Uterus (tissue), 2 donors: Measurements from ENCODE around the gene PEX3.

Source experiments
- POLR2A ChIP-seq, 2 donors: fragments of 450-650 bp; IDR thresholded peaks; one replicate each; pipeline ENCODE4 v1.6.1; 2016; ENCODE audit warnings: antibody characterized with exemption in 2 of 2, mild to moderate bottlenecking in 1 of 2, moderate library complexity in 1 of 2
- TF ChIP-seq, protein P1 (sequence below), 4 experiments: fragments of 200-600 bp in 2 of 4; fragments of 450-650 bp in 2 of 4; sonication (generic) in 2 of 4; IDR thresholded peaks; one replicate each; pipeline ENCODE4 v1.5.1; 2016 to 2019; ENCODE audit warnings: antibody characterized with exemption in 4 of 4, mild to moderate bottlenecking in 2 of 4, moderate library complexity in 1 of 4

- TF ChIP-seq, protein P1, sequence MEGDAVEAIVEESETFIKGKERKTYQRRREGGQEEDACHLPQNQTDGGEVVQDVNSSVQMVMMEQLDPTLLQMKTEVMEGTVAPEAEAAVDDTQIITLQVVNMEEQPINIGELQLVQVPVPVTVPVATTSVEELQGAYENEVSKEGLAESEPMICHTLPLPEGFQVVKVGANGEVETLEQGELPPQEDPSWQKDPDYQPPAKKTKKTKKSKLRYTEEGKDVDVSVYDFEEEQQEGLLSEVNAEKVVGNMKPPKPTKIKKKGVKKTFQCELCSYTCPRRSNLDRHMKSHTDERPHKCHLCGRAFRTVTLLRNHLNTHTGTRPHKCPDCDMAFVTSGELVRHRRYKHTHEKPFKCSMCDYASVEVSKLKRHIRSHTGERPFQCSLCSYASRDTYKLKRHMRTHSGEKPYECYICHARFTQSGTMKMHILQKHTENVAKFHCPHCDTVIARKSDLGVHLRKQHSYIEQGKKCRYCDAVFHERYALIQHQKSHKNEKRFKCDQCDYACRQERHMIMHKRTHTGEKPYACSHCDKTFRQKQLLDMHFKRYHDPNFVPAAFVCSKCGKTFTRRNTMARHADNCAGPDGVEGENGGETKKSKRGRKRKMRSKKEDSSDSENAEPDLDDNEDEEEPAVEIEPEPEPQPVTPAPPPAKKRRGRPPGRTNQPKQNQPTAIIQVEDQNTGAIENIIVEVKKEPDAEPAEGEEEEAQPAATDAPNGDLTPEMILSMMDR (IDR thresholded peaks at IDR 0.05), result peak in 1 of 4 experiments; percentile 4
- TF ChIP-seq POLR2A (IDR thresholded peaks at IDR 0.05), result no peak
Observed at GRCh38 chr6:143513410-143513809, 62.8 kb downstream of the PEX3 start.
